Measurements from ENCODE around the gene DUS3L.

- TF ChIP-seq TEAD4 (IDR thresholded peaks at IDR 0.05): no peak
- TF ChIP-seq TAF1 (IDR thresholded peaks at IDR 0.05; ENCODE audit: low read depth): no peak
- no peak for TF ChIP-seq EP300 (IDR thresholded peaks at IDR 0.05; ENCODE audit: borderline replicate concordance)
- no peak for TF ChIP-seq CEBPB (IDR thresholded peaks at IDR 0.05)
- TF ChIP-seq ZBTB7A (IDR thresholded peaks at IDR 0.05; ENCODE audit: low read depth): no peak
- TF ChIP-seq MAX (IDR thresholded peaks at IDR 0.05): no peak
- TF ChIP-seq RAD21 (IDR thresholded peaks at IDR 0.05; ENCODE audit: low read depth): no peak
- TF ChIP-seq YY1 (IDR thresholded peaks at IDR 0.05; ENCODE audit: low read depth): no peak
- no peak for TF ChIP-seq EGR1 (IDR thresholded peaks at IDR 0.05)
- TF ChIP-seq FOXM1 (IDR thresholded peaks at IDR 0.05; ENCODE audit: borderline replicate concordance, low read depth): no peak
- no peak for TF ChIP-seq TCF12 (IDR thresholded peaks at IDR 0.05; ENCODE audit: low read depth)
- no peak for TF ChIP-seq USF1 (IDR thresholded peaks at IDR 0.05)
- no peak for TF ChIP-seq REST (IDR thresholded peaks at IDR 0.05; ENCODE audit: low read depth)
These were observed 25.7 kb downstream of the DUS3L start for GRCh38 chr19:5765220-5765619.

Measured in Ishikawa (cell line).